ENCODE data around the gene IQCH.

Gene IQCH

DNA sequence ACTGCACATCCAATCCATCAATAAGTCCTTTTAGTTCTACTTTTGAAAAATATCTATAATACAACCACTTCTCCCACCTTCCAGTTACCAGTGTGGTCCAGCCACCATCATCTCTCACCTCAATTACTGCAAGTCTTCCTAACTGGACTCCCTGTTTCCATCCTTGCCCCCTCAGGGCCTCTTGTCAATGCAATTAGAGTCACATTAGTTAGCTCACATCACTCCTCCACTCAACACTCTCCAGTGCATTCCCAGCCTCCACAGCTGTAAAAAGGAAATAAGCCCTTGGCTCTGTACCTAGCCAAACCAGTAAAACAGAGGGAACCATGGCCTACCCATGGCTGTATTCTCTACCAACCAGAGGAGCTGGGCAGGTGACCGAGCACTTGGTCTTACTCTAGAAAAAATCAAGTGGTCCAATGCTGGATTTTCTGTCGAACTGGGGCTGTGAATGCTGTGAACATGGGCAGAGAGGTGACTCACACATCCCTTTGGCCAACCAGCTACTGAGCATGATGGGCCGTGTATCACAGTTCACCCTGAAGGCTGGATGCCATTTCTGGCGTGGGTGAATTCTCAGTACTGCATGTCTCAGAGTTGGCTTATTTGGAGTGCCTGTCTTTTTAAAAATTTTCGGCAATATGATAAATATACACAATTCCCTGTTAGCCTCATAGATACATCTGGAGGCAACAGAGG, 203.9 kb downstream of the IQCH start:
- no peak for DNase-seq

- no peak for DNase-seq
These were observed 205.9 kb downstream of the IQCH start for GRCh38 chr15:67460521-67460920.

DNA sequence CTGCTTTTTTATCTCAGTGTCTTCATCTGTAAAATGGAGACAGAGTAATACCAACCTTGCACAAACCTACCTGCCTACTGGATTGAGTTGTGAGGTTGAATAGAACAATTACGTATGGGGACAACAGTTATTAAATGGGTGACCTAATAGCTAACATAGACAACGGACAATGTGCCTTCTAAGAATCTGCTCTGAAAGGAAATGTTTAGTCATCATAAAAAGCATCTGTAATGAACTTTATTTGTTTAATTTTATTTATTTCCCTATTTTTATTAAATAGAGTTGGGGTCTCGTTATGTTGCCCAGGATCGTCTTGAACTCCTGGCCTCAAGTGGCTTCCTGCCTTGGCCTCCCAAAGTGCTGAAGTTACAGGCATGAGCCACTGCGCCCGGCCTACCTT, 207.1 kb downstream of the IQCH start:
- DNase-seq, result no peak

DNA sequence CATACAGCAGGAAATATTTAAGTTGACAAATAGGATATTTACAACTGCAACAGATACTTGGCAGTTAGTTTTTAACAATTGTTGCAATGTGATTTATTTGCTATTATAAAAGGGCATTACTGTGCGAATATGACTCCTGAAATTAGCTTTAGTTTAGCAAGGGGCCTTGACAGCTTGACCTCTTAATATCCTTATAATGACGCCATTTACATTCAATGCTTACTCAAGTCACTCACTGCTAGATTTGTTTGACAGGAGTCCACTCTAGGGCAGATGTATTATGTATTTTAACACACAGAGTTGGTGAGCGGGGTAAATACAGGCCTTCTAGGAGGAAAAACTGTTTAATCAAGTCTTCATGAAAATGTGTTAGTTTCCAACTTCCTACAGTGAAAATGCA, 208.3 kb downstream of the IQCH start:
- no peak for DNase-seq

DNA sequence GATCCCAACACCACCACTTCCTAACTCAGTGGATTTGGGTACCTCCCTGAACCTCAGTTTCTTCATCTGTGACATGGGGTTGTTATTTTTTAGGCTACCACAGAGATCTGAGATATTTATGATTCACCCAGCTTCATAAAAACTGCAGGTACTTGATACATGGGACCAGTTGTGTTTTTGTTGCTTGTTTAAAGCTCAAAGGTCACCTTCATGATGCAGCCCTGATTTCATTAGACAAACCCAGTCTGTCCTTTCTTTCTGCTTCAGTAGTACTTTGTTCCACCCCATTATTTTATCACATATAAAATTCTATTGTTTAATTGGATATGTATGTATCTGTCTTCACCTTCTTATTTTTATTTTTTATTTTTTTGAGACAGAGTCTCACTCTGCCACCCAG, 208.9 kb downstream of the IQCH start:
- DNase-seq, result no peak

DNA sequence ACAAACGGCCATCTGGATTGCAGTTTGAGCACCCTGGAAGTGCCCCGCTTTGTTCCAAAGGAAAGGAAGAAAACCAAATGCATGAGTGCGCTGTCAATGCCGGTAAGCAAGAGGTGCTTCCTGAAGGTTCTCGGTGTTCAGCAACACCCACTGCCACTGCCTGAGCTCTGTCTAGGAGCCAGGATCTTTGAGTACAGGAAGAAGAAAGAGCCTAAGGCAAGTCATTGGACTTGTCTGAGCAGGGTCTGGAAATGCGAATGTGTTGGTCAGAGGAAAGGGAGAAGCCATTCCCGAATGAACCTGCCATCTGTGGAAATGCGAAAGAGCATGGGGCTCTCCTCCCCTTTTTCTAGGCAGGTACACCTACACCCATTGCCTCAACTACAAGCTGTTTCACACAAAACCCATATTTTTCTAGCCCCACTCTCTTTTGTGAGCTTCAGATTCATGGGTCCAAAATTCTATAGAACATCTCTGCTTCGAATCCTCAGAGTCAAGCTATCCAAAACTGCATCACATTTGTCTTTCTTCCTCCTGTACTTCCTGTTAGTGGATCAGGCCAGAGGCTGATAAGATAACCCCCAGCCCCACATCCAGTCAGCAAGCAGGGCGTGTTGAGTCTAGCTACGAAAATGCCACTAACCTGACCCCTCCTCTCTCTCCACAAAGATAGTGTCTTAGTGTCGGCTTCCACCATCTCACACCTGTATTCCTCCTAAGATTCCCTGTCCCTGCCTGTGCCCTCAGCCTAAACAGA, 210.8 kb downstream of the IQCH start:
- DNase-seq, result no peak

DNA sequence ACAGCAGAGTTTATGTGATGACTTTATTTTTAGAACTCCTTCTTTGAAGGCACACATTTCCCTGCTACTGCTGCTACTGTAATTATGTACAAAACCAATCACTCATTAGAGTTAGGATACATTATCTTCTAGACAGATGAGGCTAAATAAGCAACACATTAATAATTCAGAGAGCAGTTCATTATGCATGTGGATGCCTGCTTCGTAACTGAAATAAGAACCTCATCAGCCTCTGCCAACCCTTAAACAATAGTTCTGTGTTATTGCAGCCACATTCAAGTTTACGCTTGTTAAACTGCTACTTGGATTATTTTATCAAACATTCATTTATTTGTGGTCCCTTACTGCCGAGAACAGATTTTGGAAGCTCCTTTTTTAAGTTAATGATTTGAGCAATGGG, 213.8 kb downstream of the IQCH start:
- no peak for DNase-seq

DNA sequence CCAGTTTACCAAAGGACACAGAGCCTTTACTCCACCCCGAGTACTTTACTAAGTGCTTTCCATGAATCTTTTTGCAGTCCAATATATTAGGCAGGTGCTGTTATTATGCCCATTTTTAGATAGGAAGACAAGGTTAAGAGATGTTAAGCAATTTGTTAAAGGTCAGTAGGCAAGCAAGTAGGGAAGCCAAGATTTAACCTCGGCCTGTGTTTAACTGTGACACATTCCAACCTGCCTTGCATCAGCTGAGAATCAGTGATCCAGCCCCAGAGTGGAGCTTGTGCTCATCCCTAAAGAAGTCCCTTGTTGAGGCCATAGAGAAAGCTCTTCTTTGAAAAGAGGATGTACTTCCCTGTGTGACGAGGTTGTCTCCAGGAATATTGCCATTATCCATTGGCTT, 215.1 kb downstream of the IQCH start:
- no peak for DNase-seq

DNA sequence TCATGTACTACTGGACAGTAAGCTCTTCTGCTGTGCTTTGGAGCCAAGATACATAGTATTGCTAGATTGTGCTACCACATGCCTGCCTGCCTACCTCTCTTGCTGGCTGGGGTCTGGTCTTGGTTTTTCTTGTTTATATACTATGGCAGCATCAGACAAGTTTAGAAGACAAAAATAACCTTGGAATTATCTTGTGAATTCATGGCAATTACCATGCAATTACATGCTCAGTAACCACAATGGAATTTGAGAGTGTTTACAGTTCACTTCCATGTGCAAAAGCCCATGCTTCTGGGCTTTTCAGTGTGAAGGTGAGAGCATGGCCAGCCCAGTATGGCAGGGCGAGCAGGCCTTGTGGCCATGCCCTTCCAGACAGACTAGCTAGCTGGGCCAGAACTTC, 218.4 kb downstream of the IQCH start:
- peak; percentile 67 for DNase-seq

DNA sequence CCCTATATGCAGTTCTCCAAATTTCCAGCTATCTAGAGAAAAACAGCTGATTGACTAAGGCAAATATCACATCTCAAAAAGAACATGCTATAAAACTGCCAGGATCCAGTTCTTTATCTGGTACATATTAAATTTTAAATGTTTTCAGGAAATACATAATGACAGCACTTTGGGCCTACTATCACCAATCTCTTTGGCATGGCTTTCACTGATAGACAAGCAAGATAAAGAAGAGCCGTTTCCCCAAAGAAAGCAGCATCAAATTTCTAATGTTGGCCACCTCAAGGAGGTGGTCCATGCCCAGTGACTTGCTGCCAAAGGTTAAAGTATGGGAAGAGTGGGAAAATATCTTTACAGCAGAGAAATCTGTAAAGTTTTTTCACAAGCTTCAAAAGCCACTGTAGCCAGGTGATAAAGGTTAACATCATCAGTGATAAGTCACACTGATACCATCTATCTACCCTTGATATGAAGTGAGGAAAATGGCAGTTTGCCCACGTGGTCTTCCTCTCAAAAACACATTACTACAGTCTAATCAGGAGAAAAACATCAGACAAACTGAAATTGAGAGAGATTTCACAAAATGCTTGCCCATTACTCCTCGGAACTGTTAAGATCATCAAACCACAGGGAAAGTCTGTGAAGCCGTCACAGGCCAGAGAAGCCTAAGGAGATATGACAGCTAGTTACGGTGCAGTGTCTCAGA, 220.0 kb downstream of the IQCH start:
- no peak for DNase-seq

- DNase-seq, result peak; percentile 95
These were observed 225.4 kb downstream of the IQCH start for GRCh38 chr15:67479781-67480505.

GRCh38 chr15:67480741-67481140, 226.2 kb downstream of the IQCH start:
- peak; percentile 72 for DNase-seq

GRCh38 chr15:67481680-67482079, 227.1 kb downstream of the IQCH start:
- no peak for DNase-seq

DNA sequence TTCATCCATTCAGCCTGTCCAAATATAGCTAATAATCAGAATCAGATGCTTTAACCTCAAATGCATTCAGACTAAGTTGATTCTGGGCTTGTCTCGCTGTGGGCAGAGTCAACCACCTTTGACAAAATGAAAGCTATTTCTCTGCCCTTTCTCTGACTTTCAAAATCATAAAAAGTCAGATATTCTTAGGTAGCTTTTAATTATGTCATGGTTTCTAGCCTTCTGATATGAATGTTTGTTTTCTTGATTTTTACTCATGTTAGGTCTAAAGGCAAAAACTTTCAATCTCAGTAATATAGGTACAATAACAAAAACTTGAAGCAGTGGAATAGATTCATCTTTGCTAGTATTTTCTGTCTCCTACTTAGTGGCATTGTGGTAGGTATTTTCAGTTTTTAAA, 241.0 kb downstream of the IQCH start:
- no peak for DNase-seq

DNA sequence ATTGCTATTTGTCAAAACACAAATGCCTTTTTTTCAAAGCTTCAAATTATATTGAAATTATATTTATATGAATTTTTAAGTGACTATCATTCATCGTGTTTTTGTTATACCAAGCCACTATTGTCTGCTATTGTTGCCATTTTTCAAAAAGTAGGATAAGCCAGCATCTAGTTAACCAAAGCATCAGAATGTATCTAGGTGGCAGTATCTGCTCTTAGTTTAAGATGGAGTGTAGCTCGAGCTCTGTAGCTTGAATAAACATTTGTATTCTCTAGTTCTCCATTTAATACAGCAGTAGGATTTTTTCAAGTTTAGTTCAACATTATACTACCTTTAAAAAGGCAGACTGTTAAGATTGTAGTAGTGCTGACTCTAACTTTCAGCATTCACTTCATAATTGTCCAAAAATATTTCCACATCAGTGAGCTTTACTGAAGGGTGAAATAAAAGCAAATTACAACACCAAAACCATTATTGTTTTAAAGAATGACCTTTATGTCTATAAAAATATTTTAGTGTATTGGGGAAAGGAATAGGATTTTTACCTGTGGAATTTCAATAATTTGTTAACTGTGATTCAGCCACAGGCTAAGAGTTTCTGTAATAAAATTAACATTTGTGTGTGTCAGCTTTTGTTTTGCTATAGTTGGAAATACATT, 246.7 kb downstream of the IQCH start:
- peak; percentile 36 for DNase-seq

- DNase-seq, result no peak
These were observed 247.4 kb downstream of the IQCH start for GRCh38 chr15:67501836-67502461.

GRCh38 chr15:67504056-67504455, 249.5 kb downstream of the IQCH start:
- peak; percentile 12 for DNase-seq

DNA sequence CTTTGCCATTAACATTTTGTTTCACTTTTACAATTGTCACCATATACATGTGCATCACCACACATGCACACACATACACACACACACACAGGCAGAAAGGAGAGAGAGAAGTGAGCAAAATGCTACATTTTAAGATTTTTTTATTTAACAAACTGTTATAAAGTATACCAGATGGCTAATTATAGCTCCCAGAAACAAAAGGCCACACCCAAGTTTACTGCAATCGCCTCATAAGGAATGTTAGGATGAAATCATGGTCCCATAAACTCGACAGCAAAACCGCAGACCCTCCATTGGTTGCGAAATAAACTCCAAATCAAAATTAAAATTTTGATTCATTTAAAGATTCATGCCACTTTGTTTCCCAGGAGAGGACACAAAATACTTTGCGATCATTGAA, 250.2 kb downstream of the IQCH start:
- peak; percentile 65 for DNase-seq

GRCh38 chr15:67505675-67506572, 251.3 kb downstream of the IQCH start:
- no peak for DNase-seq

GRCh38 chr15:67506775-67507747, 252.5 kb downstream of the IQCH start:
- peak; percentile 69 for DNase-seq

Data from fibroblast of skin of right quadriceps (primary cell).